ENCODE results near the gene GNAT3.

Gene GNAT3

GRCh38 chr7:80499350-80499953 is 12.4 kb downstream of the GNAT3 start:
- DNase-seq = no peak

- DNase-seq = no peak
These were observed 13.1 kb downstream of the GNAT3 start for GRCh38 chr7:80498481-80499349.

- no peak for DNase-seq
These were observed 15.3 kb downstream of the GNAT3 start for GRCh38 chr7:80496586-80496985.

- no peak for DNase-seq
These were observed 18.6 kb downstream of the GNAT3 start for GRCh38 chr7:80493121-80493849.

GRCh38 chr7:80491462-80491861 is 20.4 kb downstream of the GNAT3 start:
- DNase-seq = no peak

GRCh38 chr7:80488851-80489370 is 23.0 kb downstream of the GNAT3 start:
- no peak for DNase-seq

- no peak for DNase-seq
These were observed 23.5 kb downstream of the GNAT3 start for GRCh38 chr7:80488406-80488805.

GRCh38 chr7:80485721-80486120 is 26.1 kb downstream of the GNAT3 start:
- no peak for DNase-seq

- no peak for DNase-seq
These were observed 28.9 kb downstream of the GNAT3 start for GRCh38 chr7:80482950-80483349.

- DNase-seq = no peak
These were observed 30.5 kb downstream of the GNAT3 start for GRCh38 chr7:80481196-80481884.

- no peak for DNase-seq
These were observed 31.3 kb downstream of the GNAT3 start for GRCh38 chr7:80480566-80480965.

- no peak for DNase-seq
These were observed 33.2 kb downstream of the GNAT3 start for GRCh38 chr7:80478683-80479082.

- DNase-seq = no peak
These were observed 35.8 kb downstream of the GNAT3 start for GRCh38 chr7:80476035-80476434.

GRCh38 chr7:80475383-80475782 is 36.5 kb downstream of the GNAT3 start:
- no peak for DNase-seq

- DNase-seq = no peak
These were observed 38.1 kb downstream of the GNAT3 start for GRCh38 chr7:80473751-80474150.

GRCh38 chr7:80472491-80473200 is 39.2 kb downstream of the GNAT3 start:
- no peak for DNase-seq

- DNase-seq = no peak
These were observed 42.7 kb downstream of the GNAT3 start for GRCh38 chr7:80468931-80469714.

- DNase-seq = no peak
These were observed 44.8 kb downstream of the GNAT3 start for GRCh38 chr7:80467069-80467468.

GRCh38 chr7:80466636-80467035 is 45.2 kb downstream of the GNAT3 start:
- no peak for DNase-seq

GRCh38 chr7:80464211-80464610 is 47.7 kb downstream of the GNAT3 start:
- no peak for DNase-seq

- DNase-seq = no peak
These were observed 48.5 kb downstream of the GNAT3 start for GRCh38 chr7:80463272-80463920.
